Astrocyte (in vitro differentiated cells and primary cell): Measurements from ENCODE around the gene COMT. TPM values are rescaled to one million over a fixed set of nuclear protein-coding genes. Genes with fewer than 3 reads are reported as not detected.
A peak's percentile ranks its signal among the peaks of the same experiment; 100 is the strongest.

ENCODE experiments used
- DNase-seq: peaks from one replicate; pipeline ENCODE4 v3.0.0-alpha.2; 2010; ENCODE audit warnings: low read depth
- FAIRE-seq: peaks from 2 replicates; lab custom pipeline; 2011; peaks lifted over from hg19 to GRCh38; lab: Jason Lieb, UNC
- H2AFZ ChIP-seq: 2 replicates; pipeline ENCODE4 v1.6.0; 2012; ENCODE audit warnings: low read depth, low read length, inconsistent platforms
- H3K27ac ChIP-seq: 2 replicates; pipeline ENCODE4 v1.5.1; 2011; ENCODE audit warnings: low read depth, low read length, inconsistent platforms
- H3K27me3 ChIP-seq: 2 replicates; pipeline ENCODE4 v1.6.0; 2011; ENCODE audit warnings: low read length, inconsistent platforms; ENCODE audit not compliant: insufficient read depth
- H3K36me3 ChIP-seq: 2 replicates; pipeline ENCODE4 v1.5.1; 2011; ENCODE audit warnings: low read length, inconsistent platforms; ENCODE audit not compliant: insufficient read depth
- H3K4me1 ChIP-seq: 2 replicates; pipeline ENCODE4 v1.5.1; 2011; ENCODE audit warnings: low read length, inconsistent platforms; ENCODE audit not compliant: insufficient read depth
- H3K4me2 ChIP-seq: 2 replicates; pipeline ENCODE4 v1.6.0; 2012; ENCODE audit warnings: low read length, inconsistent platforms
- H3K4me3 ChIP-seq: 2 replicates; pipeline ENCODE4 v1.5.1; 2011; ENCODE audit warnings: low read depth, mild to moderate bottlenecking, low read length, inconsistent platforms; ENCODE audit not compliant: insufficient read depth
- H3K79me2 ChIP-seq: 2 replicates; pipeline ENCODE4 v1.6.0; 2012; ENCODE audit warnings: mild to moderate bottlenecking, low read length, inconsistent platforms; ENCODE audit not compliant: insufficient read depth
- H3K9ac ChIP-seq: 2 replicates; pipeline ENCODE4 v1.6.0; 2012; ENCODE audit warnings: mild to moderate bottlenecking, low read length, inconsistent platforms
- H3K9me3 ChIP-seq: 2 replicates; pipeline ENCODE4 v1.5.1; 2012; ENCODE audit warnings: low read depth, mild to moderate bottlenecking, low read length, inconsistent platforms; ENCODE audit not compliant: insufficient read depth
- H4K20me1 ChIP-seq: 2 replicates; pipeline ENCODE4 v1.6.0; 2012; ENCODE audit warnings: low read length, inconsistent platforms; ENCODE audit not compliant: insufficient read depth
- H3K27ac Mint-ChIP-seq: one replicate; pipeline ENCODE4 v1.8.0; 2021; ENCODE audit warnings: mild to moderate bottlenecking, mixed read lengths; ENCODE audit not compliant: unreplicated experiment
- H3K27me3 Mint-ChIP-seq: one replicate; pipeline ENCODE4 v1.8.0; 2021; ENCODE audit warnings: low read depth, mixed read lengths; ENCODE audit not compliant: unreplicated experiment
- H3K36me3 Mint-ChIP-seq: one replicate; pipeline ENCODE4 v1.8.0; 2021; ENCODE audit warnings: low read depth, mixed read lengths; ENCODE audit not compliant: unreplicated experiment
- H3K4me1 Mint-ChIP-seq: one replicate; pipeline ENCODE4 v1.8.0; 2021; ENCODE audit warnings: low read depth, mixed read lengths; ENCODE audit not compliant: unreplicated experiment
- H3K4me3 Mint-ChIP-seq: one replicate; pipeline ENCODE4 v1.8.0; 2021; ENCODE audit warnings: mild to moderate bottlenecking, moderate library complexity, mixed read lengths; ENCODE audit not compliant: unreplicated experiment
- H3K9me3 Mint-ChIP-seq: one replicate; pipeline ENCODE4 v1.8.0; 2021; ENCODE audit warnings: mild to moderate bottlenecking, mixed read lengths; ENCODE audit not compliant: unreplicated experiment
- CTCF ChIP-seq: IDR thresholded peaks from 2 replicates; pipeline ENCODE4 v1.5.1; 2011; ENCODE audit warnings: low read depth, mild to moderate bottlenecking, inconsistent platforms, low read length, moderate library complexity; ENCODE audit not compliant: insufficient read depth
- EZH2 ChIP-seq: IDR thresholded peaks from 2 replicates; pipeline ENCODE4 v1.6.1; 2012; ENCODE audit warnings: mild to moderate bottlenecking, low read length, inconsistent platforms; ENCODE audit not compliant: insufficient read depth
- total RNA-seq: library from RNA; stranded (reverse); gene quantifications from 2 replicates; pipeline ENCODE4 v1.2.1, GENCODE V29; 2021

Gene COMT
- total RNA-seq, 1 donor from 2014 or later = 116 TPM

GRCh38 chr22:19959587-19960490 is 18.3 kb downstream of the COMT start:
- H3K27ac Mint-ChIP-seq = no peak overlapping the region
- Histone ChIP-seq H3K36me3 (no peaks in the 10 kb centered on the region), H4K20me1 (peaks cover 60% of the 10 kb centered on the region), H3K79me2 (peaks cover 7% of the 10 kb centered on the region), H3K4me1 (peaks cover 27% of the 10 kb centered on the region), H3K4me3 (no peak overlapping the region), H3K27me3 (no peaks in the 10 kb centered on the region), H3K4me2 (peak overlapping the region; percentile 87), H3K9ac (no peak overlapping the region), H3K9me3 (no peaks in the 10 kb centered on the region), H2AFZ (no peak overlapping the region), H3K27ac (no peak overlapping the region)
- TF ChIP-seq EZH2 = no peak
- no peak for TF ChIP-seq CTCF
- H3K9me3 Mint-ChIP-seq = no peaks in the 10 kb centered on the region
- peaks cover 1% of the 10 kb centered on the region for H3K36me3 Mint-ChIP-seq
- DNase-seq (no peak), FAIRE-seq (no peak)
- H3K4me1 Mint-ChIP-seq = peaks cover 15% of the 10 kb centered on the region
- peak overlapping the region; percentile 57 for H3K4me3 Mint-ChIP-seq
- H3K27me3 Mint-ChIP-seq = no peaks in the 10 kb centered on the region

- TF ChIP-seq CTCF = no peak
- no peak for TF ChIP-seq EZH2
- H3K27me3 ChIP-seq = no peaks in the 10 kb centered on the region
These were observed 19.1 kb downstream of the COMT start for GRCh38 chr22:19960491-19961200.

More at GRCh38 chr22:19960491-19961200, 19.1 kb downstream of the COMT start:
- Histone ChIP-seq H4K20me1 (peaks cover 55% of the 10 kb centered on the region), H3K4me2 (no peak overlapping the region), H3K79me2 (peaks cover 2% of the 10 kb centered on the region), H3K4me3 (no peak overlapping the region), H3K27ac (no peak overlapping the region), H3K9ac (no peak overlapping the region), H3K4me1 (peaks cover 27% of the 10 kb centered on the region), H3K36me3 (no peaks in the 10 kb centered on the region), H2AFZ (no peak overlapping the region), H3K9me3 (no peaks in the 10 kb centered on the region)
- peak overlapping the region; percentile 57 for H3K4me3 Mint-ChIP-seq
- DNase-seq (no peak), FAIRE-seq (no peak)
- H3K27me3 Mint-ChIP-seq = no peaks in the 10 kb centered on the region
- no peak overlapping the region for H3K27ac Mint-ChIP-seq
- H3K9me3 Mint-ChIP-seq = no peaks in the 10 kb centered on the region
- peaks cover 15% of the 10 kb centered on the region for H3K4me1 Mint-ChIP-seq
- H3K36me3 Mint-ChIP-seq = peaks cover 2% of the 10 kb centered on the region
